ENCODE measurements around the gene USP8. TPM values are rescaled to one million over a fixed set of nuclear protein-coding genes. Genes with fewer than 3 reads are reported as not detected.
"Not testable (repeated sequence)": the region's sequence is repeated elsewhere in the genome, so short reads cannot be mapped to it uniquely, and the experiment has no call there.

The USP8 gene
- total and polyA plus RNA-seq, 4 donors = 20.4 to 42.8 (median 32.5) TPM

GRCh38 chr15:50487287-50487686 is 63.1 kb downstream of the USP8 start:
- Histone ChIP-seq H3K4me1 (ENCODE audit: control insufficient read depth in 4 of 4, insufficient read depth in 4 of 4, low read length in 3 of 4) (peaks cover 0 to 1% (median 0%) of the 10 kb centered on the region in 4 donors), H3K36me3 (ENCODE audit: control insufficient read depth in 4 of 4, insufficient read depth in 3 of 4, low read depth in 1 of 4, low read length in 3 of 4) (peaks cover 5 to 40% (median 29%) of the 10 kb centered on the region in 4 donors), H3K9me3 (ENCODE audit: control insufficient read depth in 4 of 4, low read length in 3 of 4) (no peaks in the 10 kb centered on the region), H3K27me3 (ENCODE audit: control insufficient read depth in 4 of 4, insufficient read depth in 4 of 4, low read length in 3 of 4) (no peaks in the 10 kb centered on the region), H3K27ac (ENCODE audit: low read depth in 1 of 2, low read length in 2 of 2) (no peak overlapping the region), H3K4me3 (ENCODE audit: low read depth in 1 of 3, low read length in 3 of 3) (no peak overlapping the region), H3K9ac (ENCODE audit: low read depth in 1 of 2, low read length in 2 of 2) (no peak overlapping the region)
- DNase-seq (ENCODE audit: low spot score) = no peak
- TF ChIP-seq NR2F2 (IDR thresholded peaks at IDR 0.05) (no peak), FOXA2 (IDR thresholded peaks at IDR 0.05) (no peak), TAF1 (conservative IDR thresholded peaks at IDR 0.05) (no peak), JUND (IDR thresholded peaks at IDR 0.05) (no peak), HNF4G (IDR thresholded peaks at IDR 0.05) (no peak), EGR1 (IDR thresholded peaks at IDR 0.05; ENCODE audit: low read depth in 2 of 2) (no peak), MAX (IDR thresholded peaks at IDR 0.05) (no peak), HNF4A (conservative IDR thresholded peaks at IDR 0.05) (no peak), RAD21 (IDR thresholded peaks at IDR 0.05) (no peak)
- TF ChIP-seq, protein P1, sequence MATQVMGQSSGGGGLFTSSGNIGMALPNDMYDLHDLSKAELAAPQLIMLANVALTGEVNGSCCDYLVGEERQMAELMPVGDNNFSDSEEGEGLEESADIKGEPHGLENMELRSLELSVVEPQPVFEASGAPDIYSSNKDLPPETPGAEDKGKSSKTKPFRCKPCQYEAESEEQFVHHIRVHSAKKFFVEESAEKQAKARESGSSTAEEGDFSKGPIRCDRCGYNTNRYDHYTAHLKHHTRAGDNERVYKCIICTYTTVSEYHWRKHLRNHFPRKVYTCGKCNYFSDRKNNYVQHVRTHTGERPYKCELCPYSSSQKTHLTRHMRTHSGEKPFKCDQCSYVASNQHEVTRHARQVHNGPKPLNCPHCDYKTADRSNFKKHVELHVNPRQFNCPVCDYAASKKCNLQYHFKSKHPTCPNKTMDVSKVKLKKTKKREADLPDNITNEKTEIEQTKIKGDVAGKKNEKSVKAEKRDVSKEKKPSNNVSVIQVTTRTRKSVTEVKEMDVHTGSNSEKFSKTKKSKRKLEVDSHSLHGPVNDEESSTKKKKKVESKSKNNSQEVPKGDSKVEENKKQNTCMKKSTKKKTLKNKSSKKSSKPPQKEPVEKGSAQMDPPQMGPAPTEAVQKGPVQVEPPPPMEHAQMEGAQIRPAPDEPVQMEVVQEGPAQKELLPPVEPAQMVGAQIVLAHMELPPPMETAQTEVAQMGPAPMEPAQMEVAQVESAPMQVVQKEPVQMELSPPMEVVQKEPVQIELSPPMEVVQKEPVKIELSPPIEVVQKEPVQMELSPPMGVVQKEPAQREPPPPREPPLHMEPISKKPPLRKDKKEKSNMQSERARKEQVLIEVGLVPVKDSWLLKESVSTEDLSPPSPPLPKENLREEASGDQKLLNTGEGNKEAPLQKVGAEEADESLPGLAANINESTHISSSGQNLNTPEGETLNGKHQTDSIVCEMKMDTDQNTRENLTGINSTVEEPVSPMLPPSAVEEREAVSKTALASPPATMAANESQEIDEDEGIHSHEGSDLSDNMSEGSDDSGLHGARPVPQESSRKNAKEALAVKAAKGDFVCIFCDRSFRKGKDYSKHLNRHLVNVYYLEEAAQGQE (IDR thresholded peaks at IDR 0.05) = no peak
- TF ChIP-seq, protein P2, sequence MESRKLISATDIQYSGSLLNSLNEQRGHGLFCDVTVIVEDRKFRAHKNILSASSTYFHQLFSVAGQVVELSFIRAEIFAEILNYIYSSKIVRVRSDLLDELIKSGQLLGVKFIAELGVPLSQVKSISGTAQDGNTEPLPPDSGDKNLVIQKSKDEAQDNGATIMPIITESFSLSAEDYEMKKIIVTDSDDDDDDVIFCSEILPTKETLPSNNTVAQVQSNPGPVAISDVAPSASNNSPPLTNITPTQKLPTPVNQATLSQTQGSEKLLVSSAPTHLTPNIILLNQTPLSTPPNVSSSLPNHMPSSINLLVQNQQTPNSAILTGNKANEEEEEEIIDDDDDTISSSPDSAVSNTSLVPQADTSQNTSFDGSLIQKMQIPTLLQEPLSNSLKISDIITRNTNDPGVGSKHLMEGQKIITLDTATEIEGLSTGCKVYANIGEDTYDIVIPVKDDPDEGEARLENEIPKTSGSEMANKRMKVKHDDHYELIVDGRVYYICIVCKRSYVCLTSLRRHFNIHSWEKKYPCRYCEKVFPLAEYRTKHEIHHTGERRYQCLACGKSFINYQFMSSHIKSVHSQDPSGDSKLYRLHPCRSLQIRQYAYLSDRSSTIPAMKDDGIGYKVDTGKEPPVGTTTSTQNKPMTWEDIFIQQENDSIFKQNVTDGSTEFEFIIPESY (IDR thresholded peaks at IDR 0.05) = no peak

DNA sequence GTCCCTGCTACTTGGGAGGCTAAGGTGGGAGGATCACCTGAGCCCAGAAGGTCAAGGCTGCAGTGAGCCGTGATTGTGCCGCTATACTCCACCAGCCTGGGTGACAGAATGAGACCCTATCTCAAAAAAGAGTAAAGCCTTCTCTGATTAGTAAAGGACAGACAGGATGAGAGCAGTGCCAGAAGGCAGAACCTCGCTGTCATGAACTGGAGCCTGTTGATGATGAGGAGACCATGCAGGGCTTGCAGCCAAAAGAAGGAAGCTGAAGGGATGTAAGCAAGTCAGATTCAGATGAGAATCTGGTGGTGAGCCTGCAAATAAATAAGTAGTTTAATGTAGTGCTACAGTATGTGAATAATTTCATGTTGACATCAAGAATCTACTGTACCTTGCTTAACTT is 69.4 kb downstream of the USP8 start:
- no peak overlapping the region for H3K27ac ChIP-seq (ENCODE audit: low read depth in 1 of 2, low read length in 2 of 2)
- DNase-seq (ENCODE audit: low spot score) = no peak
- H3K27me3 ChIP-seq (ENCODE audit: control insufficient read depth in 4 of 4, insufficient read depth in 4 of 4, low read length in 3 of 4) = no peaks in the 10 kb centered on the region
- no peaks in the 10 kb centered on the region for H3K9me3 ChIP-seq (ENCODE audit: control insufficient read depth in 4 of 4, low read length in 3 of 4)
- H3K9ac ChIP-seq (ENCODE audit: low read depth in 1 of 2, low read length in 2 of 2) = no peak overlapping the region
- WGBS = 96% methylated on average over 3 of the region's 3 CpGs
- H3K4me3 ChIP-seq (ENCODE audit: low read depth in 1 of 3, low read length in 3 of 3) = no peak overlapping the region
- no peaks in the 10 kb centered on the region for H3K4me1 ChIP-seq (ENCODE audit: control insufficient read depth in 4 of 4, insufficient read depth in 4 of 4, low read length in 3 of 4)
- TF ChIP-seq RAD21 (IDR thresholded peaks at IDR 0.05) = no peak
- TF ChIP-seq GABPA (IDR thresholded peaks at IDR 0.05 in 1 of 2, conservative IDR thresholded peaks at IDR 0.05 in 1 of 2) = no peak
- TF ChIP-seq, protein P2 (IDR thresholded peaks at IDR 0.05) = no peak
- TF ChIP-seq, protein P1 (IDR thresholded peaks at IDR 0.05) = no peak
- no peak for TF ChIP-seq HNF4G (IDR thresholded peaks at IDR 0.05)
- no peak for TF ChIP-seq MAX (IDR thresholded peaks at IDR 0.05)
- TF ChIP-seq RXRA (IDR thresholded peaks at IDR 0.05) = no peak
- no peak for TF ChIP-seq FOXA2 (IDR thresholded peaks at IDR 0.05)
- no peak for TF ChIP-seq JUND (IDR thresholded peaks at IDR 0.05)
- H3K36me3 ChIP-seq (ENCODE audit: control insufficient read depth in 4 of 4, insufficient read depth in 3 of 4, low read depth in 1 of 4, low read length in 3 of 4) = peaks cover 13 to 67% (median 57%) of the 10 kb centered on the region in 4 donors

GRCh38 chr15:50494547-50494946 is 70.3 kb downstream of the USP8 start:
- not testable (repeated sequence) for DNase-seq (ENCODE audit: low spot score); H3K4me1 ChIP-seq (ENCODE audit: control insufficient read depth in 4 of 4, insufficient read depth in 4 of 4, low read length in 3 of 4); H3K9me3 ChIP-seq (ENCODE audit: control insufficient read depth in 4 of 4, low read length in 3 of 4); H3K4me3 ChIP-seq (ENCODE audit: low read depth in 1 of 3, low read length in 3 of 3); H3K27ac ChIP-seq (ENCODE audit: low read depth in 1 of 2, low read length in 2 of 2); H3K9ac ChIP-seq (ENCODE audit: low read depth in 1 of 2, low read length in 2 of 2); H3K27me3 ChIP-seq (ENCODE audit: control insufficient read depth in 4 of 4, insufficient read depth in 4 of 4, low read length in 3 of 4)
- 84% methylated on average over 2 of the region's 2 CpGs for WGBS
- peaks cover 13 to 76% (median 59%) of the 10 kb centered on the region in 4 donors for H3K36me3 ChIP-seq (ENCODE audit: control insufficient read depth in 4 of 4, insufficient read depth in 3 of 4, low read depth in 1 of 4, low read length in 3 of 4)
